ENCODE results near the gene ADAM15. TPM values are rescaled to one million over a fixed set of nuclear protein-coding genes. Genes with fewer than 3 reads are reported as not detected.

Gene ADAM15
- polyA plus RNA-seq, 12 donors = 47.2 to 143 (median 56.3) TPM; not detected in 1

- no peak for DNase-seq
Observed at GRCh38 chr1:155029513-155030242, 21.4 kb upstream of the ADAM15 start.

- DNase-seq = no peak
Observed at GRCh38 chr1:155030243-155030795, 20.8 kb upstream of the ADAM15 start.

GRCh38 chr1:155030899-155031298 lies 20.2 kb upstream of the ADAM15 start:
- DNase-seq = no peak

- DNase-seq = no peak
Observed at GRCh38 chr1:155032886-155033285, 18.2 kb upstream of the ADAM15 start.

GRCh38 chr1:155033524-155033923 lies 17.6 kb upstream of the ADAM15 start, which contains the start of the genes DCST1 and DCST2:
DCST1 (plus strand) TSS chr1:155033824; CDS start chr1:155034037, 213 bp downstream.
DCST2 (minus strand) TSS chr1:155033781; CDS start chr1:155033701, 80 bp downstream.
- DNase-seq = no peak

GRCh38 chr1:155034318-155035208 lies 16.6 kb upstream of the ADAM15 start:
- no peak for DNase-seq

- no peak for DNase-seq
Observed at GRCh38 chr1:155035936-155036335, 15.2 kb upstream of the ADAM15 start.

- DNase-seq = no peak
Observed at GRCh38 chr1:155037043-155037442, 14.1 kb upstream of the ADAM15 start.

GRCh38 chr1:155037851-155038441 lies 13.2 kb upstream of the ADAM15 start:
- no peak for DNase-seq

- no peak for DNase-seq
Observed at GRCh38 chr1:155038602-155039307, 12.4 kb upstream of the ADAM15 start.

GRCh38 chr1:155039308-155039669 lies 11.8 kb upstream of the ADAM15 start:
- no peak for DNase-seq

GRCh38 chr1:155040358-155041093 lies 10.6 kb upstream of the ADAM15 start:
- DNase-seq = no peak

GRCh38 chr1:155042789-155043188 lies 8.3 kb upstream of the ADAM15 start:
- no peak for DNase-seq

GRCh38 chr1:155043301-155043702 lies 7.8 kb upstream of the ADAM15 start:
- no peak for DNase-seq

GRCh38 chr1:155043793-155044192 lies 7.3 kb upstream of the ADAM15 start:
- no peak for DNase-seq

GRCh38 chr1:155044365-155044764 lies 6.8 kb upstream of the ADAM15 start:
- DNase-seq = no peak

GRCh38 chr1:155044812-155045657 lies 6.1 kb upstream of the ADAM15 start:
- DNase-seq = peak; percentile 54

GRCh38 chr1:155048449-155049334 lies 2.4 kb upstream of the ADAM15 start:
- DNase-seq = no peak
